ENCODE measurements around the gene ZXDC. TPM values are rescaled to one million over a fixed set of nuclear protein-coding genes. Genes with fewer than 3 reads are reported as not detected.

The ZXDC gene
- total and polyA plus RNA-seq, 2 donors from 2014 or later, result 11.4 to 44.8 TPM

DNA sequence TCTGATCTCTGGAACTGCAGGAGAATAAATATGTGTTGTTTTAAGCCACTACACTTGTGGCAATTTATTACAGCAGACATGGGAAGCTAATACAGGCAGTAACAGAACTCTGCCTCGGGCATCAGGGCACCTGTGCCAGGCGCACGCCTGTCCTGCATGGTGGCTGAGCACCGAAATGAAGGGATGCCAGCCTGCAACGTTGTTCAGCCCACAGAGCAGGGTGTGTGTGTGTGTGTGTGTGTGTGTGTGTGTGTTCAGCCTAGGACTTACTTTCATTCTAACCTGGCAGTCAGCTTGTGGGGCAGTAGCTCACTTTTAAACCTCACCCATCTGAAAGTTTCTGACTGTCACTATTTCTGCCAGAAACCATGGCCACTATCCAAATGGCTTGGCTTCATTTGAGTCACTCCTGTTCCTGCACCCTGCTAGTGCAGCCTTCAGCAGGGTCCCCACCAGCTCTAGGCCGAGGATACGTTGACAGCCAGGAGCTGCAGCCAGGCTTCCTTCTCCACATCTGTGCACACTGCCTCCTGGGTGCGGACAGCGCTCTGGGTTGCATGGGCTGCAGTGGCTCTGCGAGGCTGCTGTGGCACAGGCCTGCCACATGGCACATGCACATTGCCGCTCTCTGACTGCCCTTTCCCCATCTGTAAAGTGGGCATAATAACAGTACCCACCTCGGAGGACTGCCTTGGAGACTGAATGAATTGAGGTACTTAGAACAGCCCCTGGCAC, 37.4 kb upstream of the ZXDC start:
- intact Hi-C loops (cut with DNase I), result no loop called here
- TF ChIP-seq, protein P1, sequence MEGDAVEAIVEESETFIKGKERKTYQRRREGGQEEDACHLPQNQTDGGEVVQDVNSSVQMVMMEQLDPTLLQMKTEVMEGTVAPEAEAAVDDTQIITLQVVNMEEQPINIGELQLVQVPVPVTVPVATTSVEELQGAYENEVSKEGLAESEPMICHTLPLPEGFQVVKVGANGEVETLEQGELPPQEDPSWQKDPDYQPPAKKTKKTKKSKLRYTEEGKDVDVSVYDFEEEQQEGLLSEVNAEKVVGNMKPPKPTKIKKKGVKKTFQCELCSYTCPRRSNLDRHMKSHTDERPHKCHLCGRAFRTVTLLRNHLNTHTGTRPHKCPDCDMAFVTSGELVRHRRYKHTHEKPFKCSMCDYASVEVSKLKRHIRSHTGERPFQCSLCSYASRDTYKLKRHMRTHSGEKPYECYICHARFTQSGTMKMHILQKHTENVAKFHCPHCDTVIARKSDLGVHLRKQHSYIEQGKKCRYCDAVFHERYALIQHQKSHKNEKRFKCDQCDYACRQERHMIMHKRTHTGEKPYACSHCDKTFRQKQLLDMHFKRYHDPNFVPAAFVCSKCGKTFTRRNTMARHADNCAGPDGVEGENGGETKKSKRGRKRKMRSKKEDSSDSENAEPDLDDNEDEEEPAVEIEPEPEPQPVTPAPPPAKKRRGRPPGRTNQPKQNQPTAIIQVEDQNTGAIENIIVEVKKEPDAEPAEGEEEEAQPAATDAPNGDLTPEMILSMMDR (IDR thresholded peaks at IDR 0.05; ENCODE audit: borderline replicate concordance, extremely low read depth, insufficient read depth), result no peak
- Histone ChIP-seq H3K9me3 (ENCODE audit: control insufficient read depth in 2 of 3, insufficient read depth in 1 of 3, low read length in 3 of 3) (no peaks in the 10 kb centered on the region), H3K4me1 (ENCODE audit: control insufficient read depth in 2 of 3, insufficient read depth in 2 of 3, low read depth in 1 of 3, low read length in 3 of 3) (no peaks in the 10 kb centered on the region), H3K27me3 (ENCODE audit: control insufficient read depth, insufficient read depth, low read length) (no peaks in the 10 kb centered on the region), H3K9ac (ENCODE audit: low read length in 3 of 3) (no peak overlapping the region), H3K27ac (ENCODE audit: low read depth in 2 of 2, low read length in 2 of 2) (no peak overlapping the region), H3K36me3 (ENCODE audit: control insufficient read depth in 2 of 3, insufficient read depth in 3 of 3, low read length in 3 of 3) (no peaks in the 10 kb centered on the region), H3K4me3 (ENCODE audit: low read length in 3 of 3) (no peak overlapping the region)
- peak in 1 of 5 donors; percentile 54 for DNase-seq
- FAIRE-seq, result no peak

DNA sequence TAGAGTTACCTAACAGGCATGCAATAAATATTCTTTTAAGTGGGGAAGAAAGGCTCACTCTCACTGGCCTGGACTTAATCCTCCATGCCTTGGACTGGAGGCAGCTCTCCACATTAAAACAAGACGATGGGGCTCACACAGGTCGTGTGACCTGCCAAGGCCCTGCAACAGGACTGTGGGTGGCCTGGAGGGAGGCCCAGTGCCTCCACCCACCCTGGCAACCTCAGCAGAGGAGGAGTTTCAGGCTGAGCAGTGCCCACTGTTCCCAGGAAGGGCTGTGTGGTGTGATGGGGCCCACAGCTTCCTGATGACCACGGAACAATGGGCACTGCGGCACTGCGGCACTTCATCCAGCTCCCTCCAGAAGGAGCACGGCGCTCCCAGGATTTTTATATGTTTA, 36.3 kb upstream of the ZXDC start:
- Histone ChIP-seq H3K4me3 (ENCODE audit: low read length in 3 of 3) (no peak overlapping the region), H3K9me3 (ENCODE audit: control insufficient read depth in 2 of 3, insufficient read depth in 1 of 3, low read length in 3 of 3) (no peaks in the 10 kb centered on the region), H3K4me1 (ENCODE audit: control insufficient read depth in 2 of 3, insufficient read depth in 2 of 3, low read depth in 1 of 3, low read length in 3 of 3) (no peaks in the 10 kb centered on the region), H3K27me3 (ENCODE audit: control insufficient read depth, insufficient read depth, low read length) (no peaks in the 10 kb centered on the region), H3K9ac (ENCODE audit: low read length in 3 of 3) (no peak overlapping the region), H3K27ac (ENCODE audit: low read depth in 2 of 2, low read length in 2 of 2) (no peak overlapping the region), H3K36me3 (ENCODE audit: control insufficient read depth in 2 of 3, insufficient read depth in 3 of 3, low read length in 3 of 3) (no peaks in the 10 kb centered on the region)
- DNase-seq, result peak in 1 of 5 donors; percentile 37
- intact Hi-C loops (cut with DNase I), result no loop called here
- TF ChIP-seq, protein P1 (IDR thresholded peaks at IDR 0.05; ENCODE audit: borderline replicate concordance, extremely low read depth, insufficient read depth), result no peak
- FAIRE-seq, result no peak

DNA sequence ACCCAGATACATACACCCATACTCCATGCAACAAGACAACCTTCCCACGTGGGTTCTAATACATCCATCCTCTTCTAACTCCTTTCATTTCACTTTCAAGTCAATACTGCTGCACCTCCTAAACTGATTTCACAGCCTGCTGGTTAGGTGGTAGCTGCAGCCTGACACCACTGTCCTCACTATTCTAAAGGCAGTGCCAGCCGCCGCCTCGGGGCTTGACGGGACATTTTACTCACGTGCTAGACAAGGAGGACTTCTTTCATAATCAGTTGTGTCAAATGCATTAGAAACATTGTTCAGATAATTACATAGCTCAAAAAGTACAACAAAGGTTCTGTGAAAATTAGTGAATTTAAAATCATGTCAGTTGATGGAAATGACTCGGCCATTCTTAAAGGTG, 35.6 kb upstream of the ZXDC start:
- no peaks in the 10 kb centered on the region for H3K36me3 ChIP-seq (ENCODE audit: control insufficient read depth in 2 of 3, insufficient read depth in 3 of 3, low read length in 3 of 3)
- H3K27ac ChIP-seq (ENCODE audit: low read depth in 2 of 2, low read length in 2 of 2), result no peak overlapping the region
- no peaks in the 10 kb centered on the region for H3K27me3 ChIP-seq (ENCODE audit: control insufficient read depth, insufficient read depth, low read length)
- DNase-seq (peak in 1 of 5 donors; percentile 43), FAIRE-seq (no peak)
- H3K4me3 ChIP-seq (ENCODE audit: low read length in 3 of 3), result no peak overlapping the region
- no peaks in the 10 kb centered on the region for H3K4me1 ChIP-seq (ENCODE audit: control insufficient read depth in 2 of 3, insufficient read depth in 2 of 3, low read depth in 1 of 3, low read length in 3 of 3)
- no peak overlapping the region for H3K9ac ChIP-seq (ENCODE audit: low read length in 3 of 3)
- TF ChIP-seq, protein P1 (IDR thresholded peaks at IDR 0.05; ENCODE audit: borderline replicate concordance, extremely low read depth, insufficient read depth), result no peak
- intact Hi-C loops (cut with DNase I), result no loop called here
- no peaks in the 10 kb centered on the region for H3K9me3 ChIP-seq (ENCODE audit: control insufficient read depth in 2 of 3, insufficient read depth in 1 of 3, low read length in 3 of 3)
